Activated CD8-positive, alpha-beta memory T cell treated with anti-CD3 and anti-CD28 coated beads for 1 hour (primary cell): Measurements from ENCODE around the gene CBY2.
"Not testable (repeated sequence)": the region's sequence is repeated elsewhere in the genome, so short reads cannot be mapped to it uniquely, and the experiment has no call there.

Experiments
- DNase-seq, 2 donors: peaks; one replicate each; pipeline ENCODE4 v3.0.0-alpha.2; 2020; ENCODE audit warnings: low read depth in 1 of 2; ENCODE audit errors: extremely low read depth in 1 of 2

CBY2 gene

GRCh38 chr13:45742985-45743384 lies 40.9 kb downstream of the CBY2 start:
- DNase-seq, result no peak

DNA sequence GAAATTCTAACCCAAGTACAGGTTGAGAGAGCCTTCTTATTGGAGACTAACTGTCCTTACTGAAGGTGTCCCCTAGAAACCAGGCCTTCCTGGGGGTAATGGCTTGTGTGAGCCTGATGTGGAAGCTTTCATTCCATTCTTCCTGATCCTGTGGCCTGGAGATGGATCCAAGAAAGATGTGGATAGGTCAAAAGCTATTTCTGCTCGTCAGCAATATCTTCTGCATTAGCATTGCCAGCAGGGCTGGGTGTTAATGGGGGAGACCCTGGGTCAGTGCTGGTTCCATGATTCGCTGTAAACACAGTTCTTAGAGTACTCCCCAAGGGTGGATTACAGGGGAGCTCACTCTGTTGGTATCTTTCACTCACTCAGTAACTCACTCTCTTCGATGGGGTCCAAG lies 42.9 kb downstream of the CBY2 start:
- DNase-seq, result no peak

DNA sequence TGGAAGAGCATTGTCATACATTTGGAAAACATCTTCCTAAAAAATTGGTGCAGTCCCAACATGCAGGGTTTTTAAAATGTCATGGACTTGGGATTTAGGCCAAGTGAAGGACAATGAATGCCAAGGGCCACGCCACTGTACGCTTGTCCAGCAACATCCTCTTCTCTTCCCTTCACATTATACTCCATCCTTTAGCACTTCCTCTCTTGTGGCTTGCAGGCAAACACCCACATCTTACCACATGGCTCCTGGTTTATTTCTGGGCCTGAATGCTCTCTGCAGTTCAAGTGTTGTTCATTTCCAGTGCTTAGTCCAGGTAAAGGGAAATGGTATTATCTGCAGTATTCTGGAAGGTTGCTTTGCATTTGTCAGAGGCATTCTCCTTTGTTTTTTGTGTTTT lies 45.0 kb downstream of the CBY2 start:
- no peak for DNase-seq

DNA sequence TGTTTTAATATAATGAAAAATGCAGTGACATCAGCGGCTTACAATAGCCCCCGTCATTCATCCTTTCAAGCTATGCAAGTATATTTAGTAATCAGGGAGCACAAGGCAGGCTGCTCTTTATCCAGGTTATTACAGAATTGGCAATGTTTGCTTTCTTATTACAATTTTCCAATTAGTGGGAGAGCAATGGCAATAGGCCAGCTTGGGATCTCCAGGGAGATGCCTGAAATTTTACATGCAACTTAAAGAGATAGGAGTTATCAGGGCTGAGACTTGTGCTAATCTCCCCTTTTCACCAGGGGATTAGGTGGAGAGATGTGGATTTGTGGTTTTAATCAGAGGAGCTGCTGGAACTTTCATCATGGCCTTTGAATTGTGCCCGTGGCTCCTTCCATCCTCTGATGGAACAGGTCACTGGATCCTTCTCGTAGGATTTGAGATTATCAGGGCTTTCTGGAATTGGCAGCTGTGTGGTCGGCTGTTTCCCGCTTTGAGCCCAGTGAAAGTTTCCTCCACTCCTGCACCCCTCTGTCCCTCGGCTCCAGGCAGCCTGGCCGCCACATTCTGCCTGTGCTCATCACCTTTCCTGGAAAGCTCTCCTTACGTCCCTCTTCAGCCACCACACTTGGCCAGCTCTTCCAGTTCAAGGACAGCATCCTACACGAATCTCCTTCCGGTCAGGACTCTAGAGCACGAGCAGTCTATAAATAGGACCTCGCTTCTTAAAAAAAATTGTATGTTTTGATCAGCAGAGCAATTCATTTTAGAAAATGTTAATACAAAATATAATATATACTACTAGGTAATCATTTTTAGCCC lies 47.0 kb downstream of the CBY2 start:
- no peak for DNase-seq

- no peak for DNase-seq
Observed at GRCh38 chr13:45750566-45750965, 48.4 kb downstream of the CBY2 start.

DNA sequence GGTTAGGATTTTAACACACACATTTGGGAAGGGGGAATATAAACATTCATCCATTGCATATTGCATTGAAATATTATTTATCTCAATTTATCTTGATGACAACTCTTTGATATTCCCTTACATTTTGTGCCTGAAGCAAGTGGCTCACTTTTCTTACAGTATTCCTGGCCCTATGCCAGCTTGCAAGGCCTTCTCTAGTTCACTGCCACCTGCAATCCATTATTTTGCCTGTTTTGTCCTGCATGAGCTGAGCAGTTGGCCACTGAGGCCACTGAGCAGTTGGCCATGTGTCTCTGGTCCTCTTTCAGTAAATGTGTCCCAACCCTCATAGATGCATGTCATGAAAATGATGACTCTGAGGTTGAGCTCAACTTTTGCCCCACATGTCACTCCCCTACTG lies 49.8 kb downstream of the CBY2 start:
- no peak for DNase-seq

- DNase-seq, result no peak
Observed at GRCh38 chr13:45752510-45752909, 50.4 kb downstream of the CBY2 start.

- not testable (repeated sequence) for DNase-seq
Observed at GRCh38 chr13:45756498-45756897, 54.4 kb downstream of the CBY2 start.

- DNase-seq, result not testable (repeated sequence)
Observed at GRCh38 chr13:45757589-45757988, 55.5 kb downstream of the CBY2 start.

- no peak for DNase-seq
Observed at GRCh38 chr13:45763419-45763818, 61.3 kb downstream of the CBY2 start.
